ENCODE measurements around the gene HSF2BP. TPM values are rescaled to one million over a fixed set of nuclear protein-coding genes. Genes with fewer than 3 reads are reported as not detected.

The HSF2BP gene
- total RNA-seq, 3 donors from 2014 or later = 1.7 to 2.1 (median 1.9) TPM

DNA sequence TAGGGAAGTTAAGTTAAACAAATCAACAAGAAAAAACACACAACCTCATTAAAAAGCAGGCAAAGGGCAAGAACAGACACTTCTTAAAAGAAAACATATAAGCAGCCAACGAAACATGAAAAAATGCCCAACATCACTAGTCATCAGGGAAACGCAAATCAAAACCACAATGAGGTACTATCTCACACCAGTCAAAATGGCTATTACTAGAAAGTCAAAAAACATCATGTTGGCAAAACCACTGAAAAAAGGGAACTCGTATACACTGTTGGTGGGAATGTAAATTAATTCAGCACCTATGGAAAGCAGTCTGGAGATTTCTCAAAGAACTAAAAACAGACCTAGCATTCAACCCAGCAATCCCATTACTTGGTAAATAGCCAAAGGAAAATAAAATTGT, 51.1 kb downstream of the HSF2BP start:
- no peaks in the 10 kb centered on the region for H3K36me3 Mint-ChIP-seq (ENCODE audit: insufficient read depth)
- ATAC-seq = no peak

DNA sequence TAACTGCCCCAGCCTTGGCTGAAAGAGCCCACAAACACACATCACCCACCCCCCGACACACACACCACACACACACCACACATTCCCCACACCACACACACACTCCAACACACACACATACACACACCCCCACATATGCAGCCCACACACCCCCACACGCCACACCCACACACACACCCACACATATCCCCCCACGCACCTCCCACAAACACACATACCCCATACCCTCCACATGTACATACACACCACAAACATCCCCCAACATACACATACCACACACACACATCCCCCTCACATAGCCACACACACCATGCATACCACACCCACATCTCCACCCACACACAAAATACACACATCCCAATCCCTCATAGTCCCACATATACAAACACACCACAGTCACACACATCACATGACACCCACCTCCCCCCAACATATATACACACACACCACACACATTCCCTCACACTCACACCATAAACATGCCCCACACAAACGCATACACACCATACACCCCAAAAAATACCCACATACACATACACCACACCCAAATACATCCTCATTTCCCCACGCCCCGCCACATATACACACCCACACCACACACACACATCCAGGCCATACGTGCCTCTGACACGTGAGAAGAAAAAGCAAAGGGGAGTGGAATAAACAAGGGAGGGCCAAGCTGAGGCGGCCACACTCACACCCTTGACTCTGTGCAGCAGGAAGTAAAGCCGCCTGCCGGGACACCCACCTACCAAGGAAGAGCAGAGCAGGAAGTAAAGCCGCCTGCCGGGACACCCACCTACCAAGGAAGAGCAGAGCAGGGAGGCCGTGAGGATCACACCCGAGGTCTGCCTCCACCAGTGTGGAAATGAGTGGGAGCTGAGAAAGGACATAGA, 53.7 kb downstream of the HSF2BP start:
- Mint-ChIP-seq H3K27me3 (ENCODE audit: low read depth) (no peaks in the 10 kb centered on the region), H3K9me3 (no peaks in the 10 kb centered on the region), H3K4me1 (ENCODE audit: low read depth) (peaks cover 7% of the 10 kb centered on the region), H3K36me3 (ENCODE audit: insufficient read depth) (no peaks in the 10 kb centered on the region), H3K4me3 (no peak overlapping the region)
- ATAC-seq = no peak
- DNase-seq = no peak

More for the DNA sequence above, 51.1 kb downstream of the HSF2BP start:
- Mint-ChIP-seq H3K4me1 (ENCODE audit: low read depth) (no peaks in the 10 kb centered on the region), H3K9me3 (no peaks in the 10 kb centered on the region), H3K27me3 (ENCODE audit: low read depth) (no peaks in the 10 kb centered on the region), H3K4me3 (no peak overlapping the region)
- DNase-seq = no peak

DNA sequence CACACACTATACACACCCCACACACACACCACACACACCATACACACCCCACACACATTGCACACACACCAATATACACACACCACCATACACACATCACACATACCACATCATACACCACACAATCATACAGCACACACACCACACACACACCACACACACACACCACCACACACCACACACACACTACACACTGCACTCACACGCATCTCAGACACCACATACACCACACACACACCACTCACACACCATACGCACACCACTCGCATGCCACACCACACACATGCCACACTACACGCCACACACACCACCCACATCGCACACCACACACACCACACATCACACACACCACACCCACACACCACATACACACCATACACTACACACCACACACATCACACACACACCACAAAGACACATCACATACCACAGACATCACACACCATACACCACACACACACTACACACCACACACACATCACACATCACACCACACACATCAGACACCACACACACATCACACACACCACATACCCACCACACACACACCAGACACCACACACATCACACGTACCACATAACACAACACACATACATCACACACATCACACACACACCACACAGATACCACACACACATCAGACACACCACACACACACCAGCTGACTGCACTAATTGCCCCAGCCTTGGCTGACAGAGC, 54.6 kb downstream of the HSF2BP start:
- no peak for ATAC-seq

DNA sequence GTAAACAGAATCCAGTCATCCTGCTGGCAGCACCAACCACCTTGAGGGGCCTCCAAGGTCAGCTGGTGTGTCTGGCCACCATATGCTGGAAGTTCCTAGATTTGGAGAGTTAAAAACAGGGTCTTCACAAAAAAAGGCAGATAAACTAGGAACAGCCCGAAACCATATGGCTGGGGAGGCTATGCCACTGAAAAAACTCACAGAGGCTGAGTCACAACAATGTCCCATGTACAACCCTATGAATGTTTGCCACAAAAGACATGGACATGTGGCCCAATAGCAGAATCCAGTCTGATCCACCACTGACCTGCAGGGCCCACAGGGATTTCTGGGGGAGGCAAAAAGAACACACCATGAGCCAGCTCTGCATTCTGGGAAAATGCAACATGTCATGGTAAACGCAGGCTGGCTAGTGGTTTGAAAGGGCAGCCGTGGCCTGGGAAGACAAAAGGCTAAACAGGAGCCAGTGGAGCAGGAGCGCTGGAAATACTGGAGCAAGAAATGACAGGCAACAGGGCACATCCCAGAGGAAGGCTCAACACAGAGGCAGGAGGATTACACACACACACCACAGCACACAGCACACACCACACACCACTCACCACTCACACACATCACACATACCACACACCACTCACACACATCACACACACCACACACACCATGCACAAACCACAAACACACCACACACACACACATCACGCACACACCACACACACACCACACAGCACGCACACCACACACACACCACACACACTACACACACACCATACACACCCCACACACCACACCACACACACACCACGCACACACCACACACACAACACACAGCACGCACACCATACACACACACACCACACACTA, 55.4 kb downstream of the HSF2BP start:
- H3K4me3 Mint-ChIP-seq = no peak overlapping the region
- DNase-seq (no peak), ATAC-seq (no peak)
- H3K9me3 Mint-ChIP-seq = no peaks in the 10 kb centered on the region
- no peaks in the 10 kb centered on the region for H3K36me3 Mint-ChIP-seq (ENCODE audit: insufficient read depth)
- H3K27me3 Mint-ChIP-seq (ENCODE audit: low read depth) = no peaks in the 10 kb centered on the region
- peaks cover 11% of the 10 kb centered on the region for H3K4me1 Mint-ChIP-seq (ENCODE audit: low read depth)

More for the DNA sequence above, 54.6 kb downstream of the HSF2BP start:
- no peak for DNase-seq
- H3K27me3 Mint-ChIP-seq (ENCODE audit: low read depth) = no peaks in the 10 kb centered on the region
- H3K9me3 Mint-ChIP-seq = no peaks in the 10 kb centered on the region
- peaks cover 11% of the 10 kb centered on the region for H3K4me1 Mint-ChIP-seq (ENCODE audit: low read depth)
- no peaks in the 10 kb centered on the region for H3K36me3 Mint-ChIP-seq (ENCODE audit: insufficient read depth)
- no peak overlapping the region for H3K4me3 Mint-ChIP-seq

DNA sequence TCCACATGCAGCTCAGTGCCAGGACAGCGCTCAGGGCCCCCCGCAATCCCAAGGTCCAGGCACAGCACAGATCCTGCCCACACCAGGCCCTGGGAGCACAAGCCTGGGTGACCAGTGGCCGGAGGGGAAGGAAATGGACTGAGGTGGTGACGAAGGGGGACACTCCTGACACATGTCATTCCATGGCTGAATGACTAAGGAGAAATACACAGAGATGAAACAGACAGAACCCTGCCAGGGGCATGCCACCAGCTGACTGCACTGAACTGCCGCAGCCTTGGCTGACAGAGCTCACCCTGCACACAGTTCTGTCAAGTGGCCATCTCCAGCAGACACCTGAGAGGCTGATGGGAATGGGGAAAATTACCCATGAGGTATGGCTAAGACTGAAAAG, 56.1 kb downstream of the HSF2BP start:
- no peaks in the 10 kb centered on the region for H3K36me3 Mint-ChIP-seq (ENCODE audit: insufficient read depth)
- H3K4me3 Mint-ChIP-seq = no peak overlapping the region
- ATAC-seq (no peak), DNase-seq (no peak)
- H3K9me3 Mint-ChIP-seq = no peaks in the 10 kb centered on the region
- H3K4me1 Mint-ChIP-seq (ENCODE audit: low read depth) = peaks cover 11% of the 10 kb centered on the region
- H3K27me3 Mint-ChIP-seq (ENCODE audit: low read depth) = no peaks in the 10 kb centered on the region

DNA sequence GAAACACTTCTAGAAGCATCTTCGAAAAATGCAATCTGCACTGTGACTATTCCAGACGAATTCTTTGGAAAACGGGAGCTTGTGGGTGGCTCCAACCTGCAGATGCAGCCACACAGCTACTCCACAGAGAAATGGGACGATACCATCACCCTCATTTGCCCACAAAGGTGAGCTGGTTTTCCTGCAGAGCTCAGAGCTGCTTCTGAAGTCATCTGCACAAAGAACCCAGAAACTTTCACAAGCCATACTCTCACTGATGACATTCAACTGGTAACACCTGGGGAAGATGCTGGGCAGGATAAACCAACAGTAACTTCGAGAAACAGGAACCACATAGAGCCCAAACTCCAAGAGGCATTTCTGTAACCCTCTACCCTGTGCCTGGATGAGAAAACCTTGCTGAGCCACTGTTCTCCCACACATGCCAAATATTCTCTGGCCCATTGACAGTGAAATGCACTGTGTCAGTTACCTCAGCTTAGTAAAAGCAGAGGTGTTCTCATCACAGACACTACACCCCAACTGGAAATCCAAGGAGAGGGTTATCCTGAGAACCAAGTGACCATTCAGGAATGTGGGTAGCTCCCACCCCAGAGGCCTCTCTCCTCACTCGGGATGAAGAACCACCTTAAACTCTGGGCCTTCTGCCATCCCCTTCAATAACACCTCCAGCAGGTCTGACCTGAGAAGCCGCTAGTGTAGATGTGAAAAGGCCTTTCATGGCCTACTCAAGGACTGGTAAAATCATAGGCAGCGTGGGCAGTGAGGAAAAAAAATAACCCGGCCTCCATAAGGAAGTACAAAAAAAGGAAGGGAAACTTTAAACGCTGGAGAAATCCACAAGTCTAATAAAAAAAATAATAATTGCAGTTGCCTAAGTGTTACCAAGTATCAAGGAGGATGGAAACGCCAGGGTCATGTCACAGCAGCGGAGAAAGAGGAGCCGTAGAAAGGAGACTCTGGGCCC, 56.7 kb downstream of the HSF2BP start:
- ATAC-seq (no peak), DNase-seq (no peak)
- no peaks in the 10 kb centered on the region for H3K27me3 Mint-ChIP-seq (ENCODE audit: low read depth)
- peaks cover 11% of the 10 kb centered on the region for H3K4me1 Mint-ChIP-seq (ENCODE audit: low read depth)
- no peak overlapping the region for H3K4me3 Mint-ChIP-seq
- no peaks in the 10 kb centered on the region for H3K9me3 Mint-ChIP-seq
- no peaks in the 10 kb centered on the region for H3K36me3 Mint-ChIP-seq (ENCODE audit: insufficient read depth)

DNA sequence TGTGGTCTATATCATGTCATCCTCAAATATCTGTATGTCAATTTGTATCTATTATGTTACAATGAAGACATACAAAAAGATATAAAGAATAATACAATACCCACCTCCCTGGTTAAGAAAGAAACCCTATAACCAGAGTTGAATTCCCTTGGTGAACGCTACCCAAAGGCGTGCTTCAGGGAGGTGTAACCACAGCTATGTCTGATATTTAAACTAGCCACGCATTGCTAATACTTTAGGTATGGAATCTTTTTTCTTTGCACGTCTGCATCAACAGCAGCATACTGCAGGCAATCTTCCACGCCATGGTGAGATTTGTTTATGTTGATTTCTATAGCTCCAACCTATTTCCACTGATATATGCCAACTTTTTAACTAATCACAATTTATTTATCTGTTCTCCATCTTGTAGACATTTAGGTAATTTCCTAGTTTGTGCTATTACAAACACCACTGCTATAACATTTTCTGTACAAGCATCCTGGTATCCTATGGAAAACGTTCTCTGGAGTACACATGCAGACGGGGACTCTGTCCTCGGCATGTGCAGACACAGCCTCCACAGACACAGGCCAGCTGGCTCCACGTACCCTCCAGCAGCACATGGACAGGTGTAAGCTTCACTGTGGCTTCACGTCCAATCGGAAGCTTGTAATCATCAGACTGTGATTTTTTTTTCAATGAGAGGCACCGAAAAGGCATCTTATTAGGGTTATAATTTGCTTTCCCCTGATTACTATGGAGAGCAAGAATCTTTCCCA, 58.5 kb downstream of the HSF2BP start:
- Mint-ChIP-seq H3K36me3 (ENCODE audit: insufficient read depth) (no peaks in the 10 kb centered on the region), H3K9me3 (no peaks in the 10 kb centered on the region), H3K27me3 (ENCODE audit: low read depth) (peaks cover 1% of the 10 kb centered on the region), H3K4me3 (no peak overlapping the region), H3K4me1 (ENCODE audit: low read depth) (peaks cover 11% of the 10 kb centered on the region)
- no peak for ATAC-seq
- DNase-seq = no peak

DNA sequence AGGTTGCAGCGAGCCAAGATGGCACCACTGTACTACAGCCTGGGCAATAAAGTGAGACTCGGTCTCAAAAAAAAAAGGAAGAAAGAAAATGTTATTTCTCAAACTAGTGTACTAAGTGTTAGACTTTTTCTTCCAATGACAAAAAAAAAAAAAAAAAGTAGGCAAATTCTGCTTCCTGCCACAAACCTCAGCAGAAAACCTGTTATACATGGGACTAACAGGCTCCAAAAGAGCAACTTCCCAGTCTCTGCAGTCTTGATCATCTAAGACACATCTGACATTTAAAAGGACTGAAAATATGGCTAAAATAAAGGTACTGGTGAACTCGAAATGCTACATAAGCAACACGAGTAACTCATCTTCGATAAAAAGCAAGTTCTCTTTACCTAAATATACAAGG, 59.6 kb downstream of the HSF2BP start:
- no peaks in the 10 kb centered on the region for H3K9me3 Mint-ChIP-seq
- DNase-seq = no peak
- peaks cover 11% of the 10 kb centered on the region for H3K4me1 Mint-ChIP-seq (ENCODE audit: low read depth)
- ATAC-seq = no peak
- no peak overlapping the region for H3K4me3 Mint-ChIP-seq
- H3K36me3 Mint-ChIP-seq (ENCODE audit: insufficient read depth) = no peaks in the 10 kb centered on the region
- H3K27me3 Mint-ChIP-seq (ENCODE audit: low read depth) = peaks cover 1% of the 10 kb centered on the region

DNA sequence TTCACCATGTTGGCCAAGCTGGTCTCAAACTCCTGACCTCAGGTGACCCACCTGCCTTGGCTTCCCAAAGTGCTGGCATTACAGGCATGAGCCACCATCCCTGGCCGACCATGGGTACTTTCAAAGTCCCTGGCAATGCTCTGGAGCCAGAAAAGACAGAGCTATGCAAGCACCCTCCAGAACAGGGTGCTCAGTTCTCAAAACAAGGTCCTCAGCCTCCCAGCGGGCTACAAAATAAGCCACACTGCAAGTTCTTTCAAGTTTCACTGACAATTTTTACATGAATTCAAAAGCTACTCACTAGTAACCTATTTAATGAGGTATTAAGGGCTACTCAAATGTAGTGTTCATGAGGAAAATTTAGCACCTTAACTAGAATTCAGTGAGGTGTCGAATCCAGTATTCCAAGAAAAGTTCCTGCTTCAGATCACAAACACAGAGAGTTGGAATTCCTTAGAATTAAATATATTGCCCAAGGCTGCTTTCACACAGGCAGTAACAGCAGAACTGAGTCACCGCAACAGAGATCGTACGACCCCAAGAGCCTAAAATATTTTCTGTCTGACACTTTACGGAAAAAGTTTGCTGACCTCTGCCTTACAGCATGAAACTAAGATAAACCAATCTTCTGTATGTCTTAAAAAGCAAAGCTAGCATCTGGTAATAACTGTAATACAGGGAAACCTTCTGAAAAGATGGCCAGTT, 60.7 kb downstream of the HSF2BP start:
- Mint-ChIP-seq H3K4me1 (ENCODE audit: low read depth) (peaks cover 11% of the 10 kb centered on the region), H3K4me3 (no peak overlapping the region), H3K27me3 (ENCODE audit: low read depth) (peaks cover 1% of the 10 kb centered on the region), H3K9me3 (no peaks in the 10 kb centered on the region), H3K36me3 (ENCODE audit: insufficient read depth) (no peaks in the 10 kb centered on the region)
- DNase-seq (no peak), ATAC-seq (no peak)

DNA sequence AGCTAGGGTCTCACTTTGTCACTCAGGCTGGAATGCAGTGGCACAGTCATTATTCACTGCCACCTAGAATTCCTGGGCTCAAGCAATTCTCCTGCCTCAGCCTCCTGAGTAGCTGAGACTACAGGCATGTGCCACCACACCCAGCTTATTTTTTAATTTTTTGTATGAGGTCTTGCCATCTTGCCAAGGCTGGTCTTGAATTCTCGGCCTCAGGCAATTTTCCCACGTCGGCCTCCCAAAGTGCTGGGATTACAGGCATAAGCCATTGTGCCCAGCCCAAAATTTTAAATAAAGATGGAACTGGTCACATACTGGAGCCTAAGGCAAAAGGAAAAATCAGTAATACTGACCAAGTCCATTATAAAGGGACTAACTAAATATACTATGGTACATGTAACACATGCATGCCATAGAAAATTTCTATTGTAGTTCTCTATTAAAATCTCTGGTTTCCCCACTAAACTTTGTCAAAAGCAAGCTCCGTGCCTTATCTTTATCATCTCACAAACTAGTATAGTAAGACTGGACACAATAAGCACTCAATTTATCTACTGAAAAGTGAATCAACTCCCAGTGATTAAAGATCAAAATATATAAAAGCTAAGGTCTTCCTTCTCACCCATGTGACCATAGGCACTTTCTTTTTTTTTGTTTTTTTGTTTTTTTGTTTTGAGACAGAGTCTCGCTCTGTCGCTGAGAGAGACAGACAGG, 61.6 kb downstream of the HSF2BP start:
- ATAC-seq = no peak
- H3K36me3 Mint-ChIP-seq (ENCODE audit: insufficient read depth) = no peaks in the 10 kb centered on the region

DNA sequence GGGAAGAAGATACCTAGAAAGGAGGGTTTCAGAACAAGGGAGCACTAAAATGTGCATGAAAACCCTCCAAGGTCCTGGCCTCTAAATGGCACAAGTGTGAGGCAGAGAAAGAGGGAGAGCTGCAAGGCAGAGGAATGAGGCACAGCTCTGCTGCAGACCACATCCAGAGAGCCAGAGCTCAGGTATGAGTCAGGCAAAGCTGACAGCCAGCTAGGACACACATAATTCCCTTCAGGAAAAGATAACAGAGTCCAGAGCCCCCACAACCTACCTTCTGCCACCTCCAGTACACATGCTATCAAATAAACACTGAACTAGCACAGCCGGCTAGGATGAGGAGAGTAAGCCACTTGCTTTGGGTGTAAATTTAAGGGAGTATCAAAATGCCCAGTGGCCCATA, 62.2 kb downstream of the HSF2BP start:
- Mint-ChIP-seq H3K36me3 (ENCODE audit: insufficient read depth) (no peaks in the 10 kb centered on the region), H3K4me3 (no peak overlapping the region), H3K27me3 (ENCODE audit: low read depth) (peaks cover 1% of the 10 kb centered on the region), H3K4me1 (ENCODE audit: low read depth) (peaks cover 8% of the 10 kb centered on the region), H3K9me3 (no peaks in the 10 kb centered on the region)
- ATAC-seq (no peak), DNase-seq (no peak)

More for the DNA sequence above, 61.6 kb downstream of the HSF2BP start:
- no peak for DNase-seq
- Mint-ChIP-seq H3K4me3 (no peak overlapping the region), H3K4me1 (ENCODE audit: low read depth) (peaks cover 11% of the 10 kb centered on the region), H3K27me3 (ENCODE audit: low read depth) (peaks cover 1% of the 10 kb centered on the region), H3K9me3 (no peaks in the 10 kb centered on the region)

DNA sequence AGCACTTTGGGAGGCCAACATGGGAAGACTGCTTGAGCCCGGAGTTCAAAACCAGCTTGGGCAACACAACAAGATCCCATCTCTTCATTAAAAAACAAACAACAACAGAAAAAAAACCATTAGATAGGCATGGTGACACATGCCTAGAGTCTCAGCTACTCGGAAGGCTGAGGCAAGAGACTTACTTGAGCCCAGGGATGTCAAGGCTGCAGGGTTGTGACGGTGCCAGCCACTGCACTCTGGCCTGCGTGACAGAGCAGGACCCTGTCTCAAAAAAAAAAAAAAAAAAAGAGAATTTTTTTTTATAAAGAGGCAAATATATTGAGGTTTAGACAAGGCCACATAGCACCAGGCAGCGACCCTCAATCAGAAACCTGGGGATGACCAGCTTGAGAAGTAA, 62.7 kb downstream of the HSF2BP start:
- H3K4me3 Mint-ChIP-seq = no peak overlapping the region

More for the DNA sequence above, 62.7 kb downstream of the HSF2BP start:
- Mint-ChIP-seq H3K27me3 (ENCODE audit: low read depth) (peaks cover 1% of the 10 kb centered on the region), H3K9me3 (no peaks in the 10 kb centered on the region), H3K36me3 (ENCODE audit: insufficient read depth) (no peaks in the 10 kb centered on the region), H3K4me1 (ENCODE audit: low read depth) (peaks cover 4% of the 10 kb centered on the region)
- no peak for ATAC-seq
- DNase-seq = no peak
